HS-5 (cell line): ENCODE results near the gene LAMC3.

ENCODE experiments used
- DNase-seq: peaks from one replicate; pipeline ENCODE4 v3.0.0-alpha.2; 2012; ENCODE audit warnings: low read depth

Gene LAMC3

GRCh38 chr9:131011274-131012022 is 2.5 kb downstream of the LAMC3 start:
- DNase-seq = no peak

GRCh38 chr9:131012023-131012334 is 3.0 kb downstream of the LAMC3 start:
- no peak for DNase-seq

- no peak for DNase-seq
These were observed 3.5 kb downstream of the LAMC3 start for GRCh38 chr9:131012396-131012917.

- no peak for DNase-seq
These were observed 4.2 kb downstream of the LAMC3 start for GRCh38 chr9:131013015-131013755.

- DNase-seq = no peak
These were observed 5.0 kb downstream of the LAMC3 start for GRCh38 chr9:131013771-131014676.

GRCh38 chr9:131015112-131015511 is 6.1 kb downstream of the LAMC3 start:
- no peak for DNase-seq

- no peak for DNase-seq
These were observed 7.0 kb downstream of the LAMC3 start for GRCh38 chr9:131015876-131016397.

GRCh38 chr9:131017067-131017466 is 8.1 kb downstream of the LAMC3 start:
- DNase-seq = no peak

GRCh38 chr9:131018621-131019020 is 9.6 kb downstream of the LAMC3 start:
- no peak for DNase-seq

- DNase-seq = no peak
These were observed 10.6 kb downstream of the LAMC3 start for GRCh38 chr9:131019388-131020239.

GRCh38 chr9:131020388-131020787 is 11.4 kb downstream of the LAMC3 start:
- peak; percentile 56 for DNase-seq

GRCh38 chr9:131020862-131021261 is 11.9 kb downstream of the LAMC3 start:
- DNase-seq = no peak

- DNase-seq = no peak
These were observed 12.8 kb downstream of the LAMC3 start for GRCh38 chr9:131021785-131022184.

GRCh38 chr9:131024978-131025868 is 16.2 kb downstream of the LAMC3 start:
- no peak for DNase-seq

GRCh38 chr9:131025953-131026858 is 17.2 kb downstream of the LAMC3 start:
- no peak for DNase-seq

- no peak for DNase-seq
These were observed 18.3 kb downstream of the LAMC3 start for GRCh38 chr9:131027048-131027871.

GRCh38 chr9:131027872-131028179 is 18.9 kb downstream of the LAMC3 start:
- no peak for DNase-seq

GRCh38 chr9:131028221-131028884 is 19.4 kb downstream of the LAMC3 start:
- DNase-seq = no peak
